Transverse colon (tissue), 4 donors: ENCODE measurements around the gene SMYD1.

ENCODE experiments used
- POLR2AphosphoS5 ChIP-seq, 3 donors: sonication (generic); formaldehyde crosslinking; IDR thresholded peaks; one replicate each; pipeline ENCODE4 v1.6.1; 2016; ENCODE audit warnings: antibody characterized with exemption in 3 of 3
- TF ChIP-seq, protein P1 (sequence below), 5 experiments: fragments of 200-600 bp in 3 of 5; fragments of 450-650 bp in 2 of 5; sonication (generic) in 3 of 5; IDR thresholded peaks; 1 replicate in 2 of 5; 2 replicates in 3 of 5; pipeline ENCODE4 v1.5.1; 2016 to 2017; ENCODE audit warnings: antibody characterized with exemption in 5 of 5, inconsistent platforms in 3 of 5, mild to moderate bottlenecking in 2 of 5, moderate library complexity in 1 of 5

DNA sequence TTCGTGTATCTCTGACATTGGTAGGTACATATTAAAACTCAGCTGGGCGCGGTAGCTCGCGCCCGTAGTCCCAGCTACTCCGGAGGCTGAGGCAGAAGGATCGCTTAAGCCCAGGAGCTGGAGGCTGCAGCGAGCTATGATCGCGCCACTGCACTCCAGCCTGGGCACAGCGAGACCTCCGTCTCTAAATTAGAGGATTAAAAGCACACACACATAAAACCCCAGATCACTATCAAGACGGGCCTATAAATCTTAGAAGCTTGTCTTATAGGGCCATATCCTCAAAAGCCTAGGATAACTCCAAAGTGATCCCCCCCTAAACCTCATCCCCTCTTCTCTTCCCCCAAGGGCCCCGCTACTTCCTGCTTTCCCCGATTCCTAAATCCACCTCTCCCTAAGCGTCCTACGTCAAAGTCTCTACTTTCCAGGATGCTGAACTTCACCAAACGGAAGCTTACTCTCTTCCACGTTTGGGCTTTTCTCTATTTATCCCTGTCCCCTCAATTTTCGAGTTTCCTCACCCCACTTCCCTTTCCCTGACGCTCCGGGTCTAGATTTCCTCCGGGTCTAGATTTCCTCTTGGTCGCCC, 12.7 kb upstream of the SMYD1 start:
- TF ChIP-seq, protein P1, sequence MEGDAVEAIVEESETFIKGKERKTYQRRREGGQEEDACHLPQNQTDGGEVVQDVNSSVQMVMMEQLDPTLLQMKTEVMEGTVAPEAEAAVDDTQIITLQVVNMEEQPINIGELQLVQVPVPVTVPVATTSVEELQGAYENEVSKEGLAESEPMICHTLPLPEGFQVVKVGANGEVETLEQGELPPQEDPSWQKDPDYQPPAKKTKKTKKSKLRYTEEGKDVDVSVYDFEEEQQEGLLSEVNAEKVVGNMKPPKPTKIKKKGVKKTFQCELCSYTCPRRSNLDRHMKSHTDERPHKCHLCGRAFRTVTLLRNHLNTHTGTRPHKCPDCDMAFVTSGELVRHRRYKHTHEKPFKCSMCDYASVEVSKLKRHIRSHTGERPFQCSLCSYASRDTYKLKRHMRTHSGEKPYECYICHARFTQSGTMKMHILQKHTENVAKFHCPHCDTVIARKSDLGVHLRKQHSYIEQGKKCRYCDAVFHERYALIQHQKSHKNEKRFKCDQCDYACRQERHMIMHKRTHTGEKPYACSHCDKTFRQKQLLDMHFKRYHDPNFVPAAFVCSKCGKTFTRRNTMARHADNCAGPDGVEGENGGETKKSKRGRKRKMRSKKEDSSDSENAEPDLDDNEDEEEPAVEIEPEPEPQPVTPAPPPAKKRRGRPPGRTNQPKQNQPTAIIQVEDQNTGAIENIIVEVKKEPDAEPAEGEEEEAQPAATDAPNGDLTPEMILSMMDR (IDR thresholded peaks at IDR 0.05), result no peak
- TF ChIP-seq POLR2AphosphoS5 (IDR thresholded peaks at IDR 0.05), result no peak
